NT2/D1 (cell line): Measurements from ENCODE around the gene SBF2.

Experiments used
- YY1 ChIP-seq: IDR thresholded peaks from 2 replicates; pipeline ENCODE4 v1.6.1; 2011; ENCODE audit not compliant: insufficient read length, insufficient read depth
- ZNF274 ChIP-seq: IDR thresholded peaks from 2 replicates; pipeline ENCODE4 v1.6.1; 2011; ENCODE audit warnings: mild to moderate bottlenecking, low read depth, low read length

DNA sequence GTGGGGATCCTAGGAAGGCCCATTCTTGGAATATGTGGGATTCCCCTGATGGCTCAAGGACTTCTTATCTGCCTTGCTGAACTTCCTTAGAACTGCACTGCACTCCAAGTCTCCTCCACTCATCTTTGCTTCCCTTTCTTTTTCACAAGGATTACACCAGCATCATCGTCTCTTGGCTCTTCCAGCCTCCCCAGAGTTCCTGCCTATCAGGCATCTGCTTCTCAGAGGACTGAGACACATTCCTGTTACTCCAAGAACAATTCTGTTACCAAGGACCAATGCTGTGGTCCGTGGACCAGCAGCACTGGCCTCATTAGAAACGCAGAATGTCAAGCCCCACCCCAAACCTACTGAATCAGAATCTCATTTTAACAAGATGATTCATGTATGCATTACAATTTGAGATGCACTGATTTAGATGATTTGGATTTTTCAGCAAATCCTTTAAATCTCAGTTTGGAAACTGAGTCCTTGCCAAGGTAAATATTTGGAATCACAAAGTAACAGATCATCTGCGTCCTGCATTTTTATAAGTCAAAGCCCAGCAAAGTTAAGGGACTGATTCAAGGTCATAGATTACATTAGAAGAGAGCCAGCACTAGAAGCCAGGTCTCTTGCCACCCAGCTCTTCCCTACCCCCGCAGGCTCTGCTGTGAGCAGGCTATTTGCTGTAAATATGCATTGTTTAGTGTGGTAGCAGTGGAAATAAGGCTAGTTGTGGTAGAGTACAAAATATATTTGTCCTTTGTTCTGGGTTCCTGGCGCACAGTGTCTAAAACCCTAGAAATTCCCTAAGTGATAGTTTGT is 519.2 kb downstream of the SBF2 start:
- TF ChIP-seq ZNF274: no peak
- TF ChIP-seq YY1: no peak
